ENCODE data around the gene GPANK1.
"Not testable (repeated sequence)": the region's sequence is repeated elsewhere in the genome, so short reads cannot be mapped to it uniquely, and the experiment has no call there.

GPANK1 gene

DNA sequence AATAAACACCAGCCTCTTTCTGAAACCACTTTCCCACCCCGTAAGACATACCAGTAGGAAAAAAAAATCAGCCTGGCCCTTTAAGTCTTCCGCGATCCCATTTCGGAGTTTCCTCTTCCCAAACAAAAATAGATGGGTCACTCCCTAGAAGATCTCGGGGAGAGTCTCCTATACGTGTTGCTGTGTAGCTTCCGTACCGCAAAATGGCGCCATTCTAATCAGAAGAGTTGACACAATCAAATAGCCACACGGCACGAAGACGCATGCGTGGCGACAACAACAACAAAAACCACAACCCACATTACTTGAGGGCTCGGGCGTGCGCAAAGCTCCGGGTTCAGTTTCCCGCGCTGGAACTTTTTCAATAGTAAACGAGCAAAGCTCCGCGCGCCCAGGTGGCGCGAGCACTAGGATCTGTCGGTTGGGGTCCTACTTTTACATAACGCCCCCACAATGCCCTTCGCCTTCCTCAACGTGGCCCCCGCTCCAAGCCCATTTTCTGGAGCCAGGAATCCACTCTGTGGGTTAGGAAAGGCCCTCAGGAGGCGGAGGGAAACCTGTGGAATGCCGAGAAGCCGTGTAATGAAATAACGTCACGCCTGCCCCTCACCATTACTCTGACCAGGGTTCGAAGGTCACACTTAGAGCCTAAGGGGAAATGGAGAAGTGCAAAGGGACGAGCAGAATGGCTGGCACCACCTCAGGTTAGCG lies at the start of gene GPANK1:
TSS of gene GPANK1 (minus strand) at position 208 of the 711 bp plus-strand sequence. CDS start 519 bp downstream, outside the sequence.
- peak within 1 kb of the TSS; percentile 98 for H3K4me3 ChIP-seq (ENCODE audit: low read depth, low read length)
- peak; percentile 97 for DNase-seq (ENCODE audit: low read depth)
- TF ChIP-seq, protein P1, sequence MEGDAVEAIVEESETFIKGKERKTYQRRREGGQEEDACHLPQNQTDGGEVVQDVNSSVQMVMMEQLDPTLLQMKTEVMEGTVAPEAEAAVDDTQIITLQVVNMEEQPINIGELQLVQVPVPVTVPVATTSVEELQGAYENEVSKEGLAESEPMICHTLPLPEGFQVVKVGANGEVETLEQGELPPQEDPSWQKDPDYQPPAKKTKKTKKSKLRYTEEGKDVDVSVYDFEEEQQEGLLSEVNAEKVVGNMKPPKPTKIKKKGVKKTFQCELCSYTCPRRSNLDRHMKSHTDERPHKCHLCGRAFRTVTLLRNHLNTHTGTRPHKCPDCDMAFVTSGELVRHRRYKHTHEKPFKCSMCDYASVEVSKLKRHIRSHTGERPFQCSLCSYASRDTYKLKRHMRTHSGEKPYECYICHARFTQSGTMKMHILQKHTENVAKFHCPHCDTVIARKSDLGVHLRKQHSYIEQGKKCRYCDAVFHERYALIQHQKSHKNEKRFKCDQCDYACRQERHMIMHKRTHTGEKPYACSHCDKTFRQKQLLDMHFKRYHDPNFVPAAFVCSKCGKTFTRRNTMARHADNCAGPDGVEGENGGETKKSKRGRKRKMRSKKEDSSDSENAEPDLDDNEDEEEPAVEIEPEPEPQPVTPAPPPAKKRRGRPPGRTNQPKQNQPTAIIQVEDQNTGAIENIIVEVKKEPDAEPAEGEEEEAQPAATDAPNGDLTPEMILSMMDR (conservative IDR thresholded peaks at IDR 0.05; ENCODE audit: low read depth, low read length): no peak

DNA sequence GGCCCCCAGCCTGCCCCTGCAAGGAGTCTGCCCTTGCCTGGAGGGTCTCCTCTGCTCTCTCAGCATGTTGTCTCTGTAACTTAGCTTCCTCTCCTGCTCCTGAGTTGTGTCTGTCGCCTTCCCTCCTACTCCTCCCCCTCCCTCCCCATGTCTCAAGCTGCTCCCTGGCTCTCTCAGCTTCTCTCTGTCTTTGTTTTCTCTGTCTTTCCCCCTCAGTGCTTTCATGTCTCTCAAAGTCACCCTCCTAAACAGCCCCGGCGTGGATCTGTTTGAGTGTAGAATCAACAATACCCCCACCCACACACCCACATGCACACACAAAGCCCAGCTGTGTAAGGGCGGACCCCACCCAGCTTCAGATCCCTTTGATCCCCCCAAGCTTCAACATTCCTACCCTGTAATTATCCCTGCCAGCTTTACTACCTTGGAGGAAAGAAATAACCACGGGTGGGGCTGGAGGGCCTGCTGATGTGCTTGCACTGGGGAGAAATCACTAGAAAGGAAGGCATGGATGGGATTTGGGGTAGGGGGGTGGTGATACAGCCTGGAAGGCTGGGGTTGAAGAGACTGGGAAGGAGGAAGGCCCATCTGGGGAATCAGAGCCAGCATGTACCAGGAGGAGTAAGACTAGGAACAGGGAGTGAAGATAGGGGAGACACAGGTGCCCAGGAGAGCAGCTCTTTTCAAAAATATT lies 49.3 kb upstream of the GPANK1 start:
- DNase-seq (ENCODE audit: low read depth): no peak
- TF ChIP-seq, protein P1 (conservative IDR thresholded peaks at IDR 0.05; ENCODE audit: low read depth, low read length): no peak
- no peak overlapping the region for H3K4me3 ChIP-seq (ENCODE audit: low read depth, low read length)

DNA sequence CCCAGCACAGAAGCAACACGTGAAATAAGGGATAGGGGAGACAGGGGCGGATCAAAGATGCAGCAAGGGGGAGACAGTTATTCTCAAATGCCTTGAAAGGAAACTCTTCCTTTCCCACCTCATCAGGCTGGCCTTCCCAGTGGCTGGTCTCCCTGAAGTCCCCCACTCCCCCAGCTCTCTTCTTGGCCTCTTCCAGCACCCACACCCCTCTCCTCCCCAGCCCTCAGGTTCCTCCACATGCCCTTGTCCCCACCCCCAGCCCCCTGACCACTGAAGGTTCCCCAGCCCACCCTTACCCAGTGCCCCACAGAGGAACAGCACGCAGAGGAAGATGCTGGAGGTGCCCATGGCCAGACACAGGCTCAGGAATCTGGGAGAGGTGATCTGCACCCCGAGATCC lies 48.7 kb upstream of the GPANK1 start:
- DNase-seq (ENCODE audit: low read depth): no peak
- TF ChIP-seq, protein P1 (conservative IDR thresholded peaks at IDR 0.05; ENCODE audit: low read depth, low read length): no peak

DNA sequence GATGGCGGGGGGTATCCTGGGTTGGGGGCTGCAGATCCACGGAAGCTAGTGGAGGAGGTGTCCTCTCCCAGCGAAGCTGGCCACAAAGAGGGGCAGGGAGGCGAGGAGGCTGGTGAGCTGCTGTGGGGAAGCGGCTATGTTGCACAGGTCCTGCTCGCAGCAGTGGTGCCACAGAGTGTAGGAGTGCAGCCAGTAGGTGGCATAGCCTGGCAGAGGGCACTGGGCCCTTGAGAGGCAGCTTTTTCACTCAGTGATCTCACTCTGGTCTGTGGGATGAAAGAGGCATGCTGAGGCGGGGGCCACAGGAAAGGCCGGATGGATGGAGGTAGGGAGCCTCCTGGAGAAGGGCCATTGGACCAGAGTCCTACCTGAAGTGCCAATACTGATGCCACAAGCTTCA lies 47.5 kb upstream of the GPANK1 start:
- H3K4me3 ChIP-seq (ENCODE audit: low read depth, low read length): no peak overlapping the region
- TF ChIP-seq, protein P1 (conservative IDR thresholded peaks at IDR 0.05; ENCODE audit: low read depth, low read length): no peak
- no peak for DNase-seq (ENCODE audit: low read depth)

More for the DNA sequence above, 48.7 kb upstream of the GPANK1 start:
- H3K4me3 ChIP-seq (ENCODE audit: low read depth, low read length): no peak overlapping the region

DNA sequence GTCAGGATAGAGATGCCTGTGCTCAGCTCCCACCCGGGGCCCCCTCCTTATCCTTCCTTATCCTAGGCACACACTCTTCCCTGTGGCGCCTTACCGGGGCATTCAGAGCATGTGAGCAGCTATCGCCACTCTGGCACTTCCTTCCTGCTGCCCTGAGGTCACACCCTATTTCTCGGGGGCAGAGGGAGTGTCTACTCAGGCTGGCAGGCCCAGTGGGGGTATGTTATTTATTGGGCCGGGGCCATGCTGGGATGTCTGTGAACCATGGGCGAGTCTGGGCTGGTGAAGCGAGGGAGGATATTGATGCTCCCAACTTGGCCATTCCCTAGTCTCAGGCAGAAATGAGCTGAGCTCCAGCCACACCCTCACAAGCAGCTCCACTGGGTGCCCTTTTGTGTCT lies 46.4 kb upstream of the GPANK1 start:
- TF ChIP-seq, protein P1 (conservative IDR thresholded peaks at IDR 0.05; ENCODE audit: low read depth, low read length): no peak
- no peak for DNase-seq (ENCODE audit: low read depth)
- H3K4me3 ChIP-seq (ENCODE audit: low read depth, low read length): no peak overlapping the region

- H3K4me3 ChIP-seq (ENCODE audit: low read depth, low read length): no peak overlapping the region
- no peak for DNase-seq (ENCODE audit: low read depth)
- TF ChIP-seq, protein P1 (conservative IDR thresholded peaks at IDR 0.05; ENCODE audit: low read depth, low read length): no peak
Observed at GRCh38 chr6:31710523-31711219, 45.9 kb upstream of the GPANK1 start.

DNA sequence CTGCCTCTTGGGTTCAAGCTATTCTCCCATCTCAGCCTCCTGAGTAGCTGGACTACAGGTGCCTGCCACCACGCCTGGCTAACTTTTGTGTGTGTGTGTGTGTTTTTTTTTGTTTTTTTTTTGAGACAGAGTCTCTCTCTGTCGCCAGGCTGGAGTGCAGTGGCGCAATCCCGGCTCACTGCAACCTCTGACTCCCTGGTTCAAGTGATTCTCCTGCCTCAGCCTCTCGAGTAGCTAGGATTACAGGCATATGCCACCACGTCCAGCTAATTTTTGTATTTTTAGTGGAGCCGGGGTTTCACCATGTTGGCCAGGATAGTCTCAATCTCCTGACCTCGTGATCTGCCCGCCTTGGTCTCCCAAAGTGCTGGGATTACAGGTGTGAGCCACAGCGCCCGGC lies 44.4 kb upstream of the GPANK1 start:
- H3K4me3 ChIP-seq (ENCODE audit: low read depth, low read length); DNase-seq (ENCODE audit: low read depth): not testable (repeated sequence)

Measured in choroid plexus epithelial cell (primary cell).